ENCODE data around the gene ARL3. TPM values are rescaled to one million over a fixed set of nuclear protein-coding genes. Genes with fewer than 3 reads are reported as not detected.
"Not testable (repeated sequence)": the region's sequence is repeated elsewhere in the genome, so short reads cannot be mapped to it uniquely, and the experiment has no call there.

The ARL3 gene
- total RNA-seq, 4 donors from 2014 or later = 1.4 to 9.1 (median 2.4) TPM

- no peaks in the 10 kb centered on the region for H3K27me3 ChIP-seq
- peak overlapping the region in 3 of 4 donors; percentile 60 to 92 (median 85) for H3K4me3 ChIP-seq
- TF ChIP-seq, protein P1, sequence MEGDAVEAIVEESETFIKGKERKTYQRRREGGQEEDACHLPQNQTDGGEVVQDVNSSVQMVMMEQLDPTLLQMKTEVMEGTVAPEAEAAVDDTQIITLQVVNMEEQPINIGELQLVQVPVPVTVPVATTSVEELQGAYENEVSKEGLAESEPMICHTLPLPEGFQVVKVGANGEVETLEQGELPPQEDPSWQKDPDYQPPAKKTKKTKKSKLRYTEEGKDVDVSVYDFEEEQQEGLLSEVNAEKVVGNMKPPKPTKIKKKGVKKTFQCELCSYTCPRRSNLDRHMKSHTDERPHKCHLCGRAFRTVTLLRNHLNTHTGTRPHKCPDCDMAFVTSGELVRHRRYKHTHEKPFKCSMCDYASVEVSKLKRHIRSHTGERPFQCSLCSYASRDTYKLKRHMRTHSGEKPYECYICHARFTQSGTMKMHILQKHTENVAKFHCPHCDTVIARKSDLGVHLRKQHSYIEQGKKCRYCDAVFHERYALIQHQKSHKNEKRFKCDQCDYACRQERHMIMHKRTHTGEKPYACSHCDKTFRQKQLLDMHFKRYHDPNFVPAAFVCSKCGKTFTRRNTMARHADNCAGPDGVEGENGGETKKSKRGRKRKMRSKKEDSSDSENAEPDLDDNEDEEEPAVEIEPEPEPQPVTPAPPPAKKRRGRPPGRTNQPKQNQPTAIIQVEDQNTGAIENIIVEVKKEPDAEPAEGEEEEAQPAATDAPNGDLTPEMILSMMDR (IDR thresholded peaks at IDR 0.05) = no peak
- TF ChIP-seq POLR2A (IDR thresholded peaks at IDR 0.05) = no peak
- DNase-seq = no peak
- peaks cover 0 to 22% (median 2%) of the 10 kb centered on the region in 4 donors for H3K4me1 ChIP-seq
- H3K27ac ChIP-seq = peak overlapping the region; percentile 81 to 92 (median 90)
- no peaks in the 10 kb centered on the region for H3K9me3 ChIP-seq
- no peaks in the 10 kb centered on the region for H3K36me3 ChIP-seq
Observed at GRCh38 chr10:102745157-102745556, 31.0 kb upstream of the ARL3 start.

DNA sequence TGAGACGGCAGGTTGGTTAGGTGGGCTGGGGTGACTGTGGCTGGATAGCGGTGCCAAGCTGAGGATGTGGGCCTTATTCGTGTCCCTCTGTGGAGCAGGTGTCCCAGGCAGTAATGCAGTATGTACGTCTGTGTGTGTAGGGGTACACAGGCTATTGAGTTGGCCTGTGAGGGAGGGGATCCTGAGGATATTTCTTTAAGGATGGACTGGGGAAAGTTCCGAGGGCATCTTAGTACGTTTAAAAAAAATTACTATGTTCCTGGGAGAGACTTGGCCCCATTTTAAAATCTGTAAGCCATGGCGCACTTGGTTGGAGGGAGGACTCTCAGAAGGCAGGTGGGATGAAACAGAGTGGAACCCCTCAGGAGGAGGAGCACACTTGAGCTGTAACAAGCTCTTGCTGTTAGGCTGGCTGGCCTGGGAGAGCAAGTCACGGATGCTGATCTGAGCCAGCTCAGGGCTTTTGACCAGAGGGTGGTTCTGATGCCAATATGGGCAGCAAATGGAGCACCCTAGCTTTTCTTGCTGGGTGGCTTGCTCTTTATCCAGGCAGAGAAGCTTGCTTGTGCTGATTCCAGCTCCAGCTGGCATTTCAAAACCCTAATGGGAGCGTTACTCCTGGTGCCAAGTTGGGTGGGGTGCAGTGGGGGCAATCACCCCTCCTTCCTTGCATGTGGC, 30.3 kb upstream of the ARL3 start:
- no peaks in the 10 kb centered on the region for H3K36me3 ChIP-seq
- H3K4me1 ChIP-seq = peaks cover 0 to 22% (median 2%) of the 10 kb centered on the region in 4 donors
- no peaks in the 10 kb centered on the region for H3K27me3 ChIP-seq
- peak overlapping the region; percentile 81 to 92 (median 90) for H3K27ac ChIP-seq
- H3K4me3 ChIP-seq = peak overlapping the region; percentile 60 to 92 (median 84)
- TF ChIP-seq, protein P1 (IDR thresholded peaks at IDR 0.05) = no peak
- no peak for TF ChIP-seq POLR2A (IDR thresholded peaks at IDR 0.05)
- H3K9me3 ChIP-seq = no peaks in the 10 kb centered on the region
- no peak for DNase-seq

- no peaks in the 10 kb centered on the region for H3K9me3 ChIP-seq
- peak; percentile 80 to 81 for TF ChIP-seq POLR2A (IDR thresholded peaks at IDR 0.05)
- TF ChIP-seq, protein P1 (IDR thresholded peaks at IDR 0.05) = no peak
- peak within 1 kb of the TSS; percentile 60 to 92 (median 84) for H3K4me3 ChIP-seq
- H3K36me3 ChIP-seq = no peaks in the 10 kb centered on the region
- peaks cover 0 to 22% (median 2%) of the 10 kb centered on the region in 4 donors for H3K4me1 ChIP-seq
- DNase-seq = peak; percentile 94 to 98 (median 94)
- peak within 1 kb of the TSS; percentile 81 to 92 (median 90) for H3K27ac ChIP-seq
- H3K27me3 ChIP-seq = no peaks in the 10 kb centered on the region
Observed at GRCh38 chr10:102743588-102744373, 29.6 kb upstream of the ARL3 start, which contains the start of gene WBP1L. TSS of gene WBP1L (plus strand) at chr10:102743948. CDS start at chr10:102744054, 106 bp downstream.

- H3K4me1 ChIP-seq = peaks cover 0 to 22% (median 2%) of the 10 kb centered on the region in 4 donors
- no peaks in the 10 kb centered on the region for H3K27me3 ChIP-seq
- TF ChIP-seq POLR2A (IDR thresholded peaks at IDR 0.05) = no peak
- TF ChIP-seq, protein P1 (IDR thresholded peaks at IDR 0.05) = no peak
- no peaks in the 10 kb centered on the region for H3K9me3 ChIP-seq
- peak overlapping the region in 3 of 4 donors; percentile 1 to 84 (median 9) for H3K4me3 ChIP-seq
- no peak for DNase-seq
- no peaks in the 10 kb centered on the region for H3K36me3 ChIP-seq
- H3K27ac ChIP-seq = no peak overlapping the region
Observed at GRCh38 chr10:102743078-102743587, 28.9 kb upstream of the ARL3 start.

- H3K9me3 ChIP-seq, H3K36me3 ChIP-seq, H3K27me3 ChIP-seq, H3K4me3 ChIP-seq, H3K27ac ChIP-seq, DNase-seq: not testable (repeated sequence)
- peaks cover 0 to 22% (median 2%) of the 10 kb centered on the region in 4 donors for H3K4me1 ChIP-seq
Observed at GRCh38 chr10:102742313-102742712, 28.1 kb upstream of the ARL3 start.

Data from Peyer's patch (tissue), 4 donors.